NCI-H2081 (cell line): ENCODE measurements around the gene TMEM204.

ENCODE experiments used
- DNase-seq, 2 experiments: peaks; one replicate each; lab custom pipeline; 2025; lab: John Stamatoyannopoulos, UW

The TMEM204 gene

DNA sequence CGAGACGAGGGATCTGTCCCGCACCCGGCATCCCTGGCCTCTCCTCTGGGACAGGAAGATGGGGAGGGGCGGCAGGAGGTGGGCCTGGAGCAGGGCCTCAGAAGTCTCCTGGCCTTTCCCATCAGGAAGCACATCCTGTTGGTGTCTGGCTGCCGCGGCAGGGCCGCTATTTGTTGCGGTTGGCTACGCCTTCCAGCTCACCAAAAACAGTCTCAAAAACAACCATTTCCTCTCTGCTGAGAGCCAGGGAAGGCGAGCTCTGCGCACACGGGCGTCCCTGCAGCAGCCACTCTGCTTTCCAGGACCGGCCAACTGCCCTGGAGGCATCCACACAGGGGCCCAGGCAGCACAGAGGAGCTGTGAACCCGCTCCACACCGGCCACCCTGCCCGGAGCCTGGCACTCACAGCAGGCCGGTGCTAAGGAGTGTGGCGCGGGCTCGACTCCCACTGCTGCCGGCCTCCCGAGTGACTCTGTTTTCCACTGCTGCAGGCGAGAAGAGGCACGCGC lies at the start of gene TMEM204:
TMEM204 (plus strand) TSS at position 224 of the 509 bp plus-strand sequence. CDS start 610 bp downstream, outside the sequence.
- DNase-seq: no peak

DNA sequence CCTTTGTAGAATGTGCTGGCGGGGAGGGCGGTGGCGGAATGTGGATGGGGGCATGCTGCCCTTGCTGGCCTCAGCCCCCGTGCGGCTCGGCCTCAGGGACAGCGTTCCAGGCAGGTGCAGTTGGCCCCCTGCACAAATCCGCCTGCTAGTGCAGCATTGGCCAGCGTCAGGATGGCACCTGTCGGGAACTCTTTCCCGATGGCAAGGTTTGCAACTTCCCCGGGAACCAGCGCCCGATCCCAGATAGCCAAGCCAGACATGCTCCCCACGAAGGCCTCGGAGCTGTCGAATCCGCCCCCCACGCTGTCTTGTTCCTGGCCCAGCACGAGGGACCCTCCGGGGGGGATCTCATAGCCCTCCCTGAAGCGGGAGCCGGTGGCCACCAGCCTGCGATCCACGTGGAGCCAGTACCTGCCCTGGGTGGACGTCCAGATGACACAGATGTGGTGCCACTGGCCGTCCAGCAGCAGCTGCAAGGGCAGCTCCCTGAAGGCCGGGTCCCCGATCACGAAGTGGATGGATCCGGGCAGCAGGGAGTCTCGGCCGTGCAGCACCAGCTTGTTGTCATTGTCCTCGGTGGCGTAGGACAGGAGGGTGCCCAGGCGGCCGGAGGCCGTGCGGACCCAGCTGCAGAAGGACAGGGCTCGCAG lies 47.5 kb upstream of the TMEM204 start:
- DNase-seq: no peak

DNA sequence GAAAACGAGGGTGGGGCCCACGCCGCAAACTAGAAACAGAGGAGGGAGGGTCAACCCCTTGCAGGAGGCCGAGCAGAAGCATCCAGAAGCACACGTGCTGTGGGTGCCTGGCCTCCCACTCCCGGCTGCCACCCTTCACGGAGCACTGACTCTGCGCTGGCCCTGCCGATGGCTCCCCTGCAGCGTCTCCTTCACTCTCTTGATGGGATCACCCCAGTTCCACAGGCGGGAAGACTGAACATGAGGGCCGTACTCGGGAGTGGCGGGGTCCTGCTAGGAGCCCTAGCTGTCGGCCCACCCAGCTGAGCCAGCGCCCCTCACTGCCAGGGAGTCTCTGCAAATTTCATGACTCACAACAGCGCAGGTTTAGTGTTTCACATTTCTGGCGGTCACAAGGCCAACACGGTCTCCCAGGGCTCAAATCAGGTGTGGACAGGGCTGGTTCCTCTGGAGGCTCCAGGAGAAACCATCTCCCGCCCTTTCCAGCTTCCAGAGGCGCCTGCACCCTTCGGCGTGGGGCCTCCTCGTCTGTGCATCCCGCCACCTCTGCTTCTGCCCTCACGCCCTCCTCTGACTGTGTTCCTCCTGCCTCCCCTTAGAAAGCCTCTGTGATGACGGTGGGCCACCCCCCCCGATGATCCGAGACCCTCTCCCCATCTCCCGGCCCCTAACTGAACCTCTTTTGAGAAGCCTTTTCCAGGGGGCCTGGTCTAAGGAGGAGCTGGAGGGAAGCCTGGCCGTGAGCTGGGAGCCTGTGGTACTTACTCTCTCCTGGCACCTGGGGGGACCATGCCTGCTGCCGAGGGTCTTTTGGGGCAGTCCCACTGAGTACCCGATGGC lies 46.7 kb upstream of the TMEM204 start:
- DNase-seq: no peak

DNA sequence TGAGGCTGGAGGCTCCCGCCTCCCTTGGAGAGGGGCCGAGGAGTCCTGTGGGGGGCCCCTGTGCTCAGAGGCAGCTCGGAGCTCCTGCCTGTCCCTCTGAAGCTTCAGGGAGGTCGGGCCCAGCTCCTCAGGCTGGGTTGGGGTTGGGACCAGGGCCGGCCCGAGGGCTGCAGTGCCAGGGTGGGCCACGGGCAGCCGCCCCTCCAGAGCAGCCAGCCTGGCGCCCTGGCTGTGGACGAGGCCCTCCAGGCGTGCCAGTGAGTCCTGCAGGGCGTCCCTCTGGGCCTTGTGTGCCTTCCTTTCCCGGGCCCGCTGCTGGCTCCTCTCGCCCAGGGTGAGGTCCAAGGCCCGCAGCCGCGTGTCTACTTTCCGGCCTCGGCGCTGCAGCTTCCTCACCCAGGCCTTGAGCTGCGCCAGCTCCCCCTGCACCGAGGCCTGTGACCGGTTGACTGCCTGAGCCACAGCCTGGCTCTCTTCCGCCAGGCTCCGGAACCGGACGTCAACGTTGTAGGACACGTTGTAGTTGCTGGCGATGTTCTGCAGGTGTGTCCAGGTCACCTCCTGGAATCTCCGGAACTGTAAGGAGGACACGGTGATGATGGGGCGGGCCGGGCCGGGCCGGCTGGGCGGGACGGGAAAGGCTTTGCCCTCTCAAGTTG lies 45.9 kb upstream of the TMEM204 start:
- DNase-seq: no peak

DNA sequence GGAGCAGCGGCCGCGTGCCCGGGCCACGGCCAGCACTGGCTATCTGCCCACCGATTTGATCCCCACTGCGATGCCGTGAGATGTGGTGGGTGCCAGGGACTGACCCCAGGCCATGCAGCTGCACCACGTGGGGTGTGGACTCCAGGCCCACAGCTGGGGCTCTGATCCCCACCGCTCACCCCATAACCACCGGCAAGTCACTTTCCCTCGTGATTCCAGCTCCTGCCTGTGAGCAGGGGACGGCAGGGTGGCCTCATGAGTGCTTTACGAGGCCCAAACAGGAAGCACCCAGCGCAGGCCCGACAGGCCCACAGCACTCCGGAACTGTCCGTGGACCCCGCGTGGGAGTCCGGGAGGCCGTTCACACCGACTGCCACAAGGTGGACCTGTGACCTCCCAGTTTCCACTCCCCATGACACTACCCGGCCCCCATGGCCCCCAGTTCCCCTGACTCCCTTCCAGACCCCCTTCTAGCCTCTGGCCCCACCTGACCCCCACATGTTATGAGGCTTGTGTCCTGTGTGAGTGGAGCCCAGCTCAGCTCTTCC lies 45.3 kb upstream of the TMEM204 start:
- no peak for DNase-seq

DNA sequence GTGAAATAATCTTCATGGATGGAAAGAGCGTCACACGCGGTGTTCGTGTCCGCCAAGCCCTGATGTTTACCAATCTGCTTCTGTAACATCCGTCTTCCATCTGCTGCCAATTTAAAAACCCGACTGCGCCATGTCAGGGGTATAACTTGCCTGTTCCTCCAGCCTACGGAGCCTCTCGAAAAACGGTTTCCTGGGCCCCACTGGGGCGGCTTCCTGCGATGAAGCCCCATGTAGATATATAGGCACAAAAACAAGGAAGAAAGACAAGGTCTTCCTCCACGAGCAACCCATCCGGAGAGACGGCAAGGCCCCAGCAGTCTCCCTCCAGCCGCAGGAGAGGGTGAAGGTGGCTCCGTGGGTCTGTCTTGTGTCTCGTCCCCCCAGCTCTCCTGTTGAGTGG lies 44.8 kb upstream of the TMEM204 start, which contains the start of gene PTX4:
PTX4 (minus strand) TSS at position 326 of the 400 bp plus-strand sequence; CDS start at position 291, 35 bp downstream.
- DNase-seq: no peak

DNA sequence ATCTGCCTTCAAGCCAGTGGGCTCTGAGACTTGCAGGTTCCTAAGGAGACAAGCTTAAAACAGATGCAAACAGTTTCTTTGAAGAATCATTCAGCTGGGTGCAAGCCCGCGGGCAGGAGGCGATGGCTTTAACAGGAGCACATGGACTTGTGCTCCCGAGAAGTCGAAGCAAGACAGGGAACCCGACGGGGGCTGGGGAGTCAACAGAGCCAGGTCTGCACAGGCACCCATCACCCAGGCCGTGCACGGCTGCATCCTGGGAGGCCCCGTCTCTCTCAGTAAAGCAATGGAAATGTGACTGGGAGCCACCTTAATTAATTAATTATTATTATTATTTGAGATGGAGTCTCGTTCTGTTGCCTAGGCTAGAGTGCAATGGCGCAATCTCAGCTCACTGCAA lies 44.4 kb upstream of the TMEM204 start:
- no peak for DNase-seq

DNA sequence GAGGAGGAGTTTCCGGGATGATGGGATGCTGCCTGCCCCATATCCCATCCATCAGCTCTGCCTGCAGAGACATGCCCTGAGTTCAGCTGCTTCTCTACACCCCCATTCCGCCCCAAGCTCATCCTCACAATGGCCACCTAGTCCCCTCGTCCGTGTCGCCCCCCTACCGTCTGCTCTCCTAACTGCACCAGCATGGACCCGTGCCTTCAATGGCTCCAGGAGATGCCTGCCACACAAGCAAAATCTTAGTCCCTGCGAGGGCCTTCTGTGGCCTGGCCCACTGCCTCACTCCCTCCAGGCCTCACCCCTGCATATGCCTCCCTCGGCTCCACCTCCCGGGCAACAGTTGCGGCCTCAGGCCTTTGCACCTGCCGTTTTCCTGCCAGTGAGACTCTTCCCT lies 42.1 kb upstream of the TMEM204 start:
- peak in 1 of 2 experiments; percentile 10 for DNase-seq

DNA sequence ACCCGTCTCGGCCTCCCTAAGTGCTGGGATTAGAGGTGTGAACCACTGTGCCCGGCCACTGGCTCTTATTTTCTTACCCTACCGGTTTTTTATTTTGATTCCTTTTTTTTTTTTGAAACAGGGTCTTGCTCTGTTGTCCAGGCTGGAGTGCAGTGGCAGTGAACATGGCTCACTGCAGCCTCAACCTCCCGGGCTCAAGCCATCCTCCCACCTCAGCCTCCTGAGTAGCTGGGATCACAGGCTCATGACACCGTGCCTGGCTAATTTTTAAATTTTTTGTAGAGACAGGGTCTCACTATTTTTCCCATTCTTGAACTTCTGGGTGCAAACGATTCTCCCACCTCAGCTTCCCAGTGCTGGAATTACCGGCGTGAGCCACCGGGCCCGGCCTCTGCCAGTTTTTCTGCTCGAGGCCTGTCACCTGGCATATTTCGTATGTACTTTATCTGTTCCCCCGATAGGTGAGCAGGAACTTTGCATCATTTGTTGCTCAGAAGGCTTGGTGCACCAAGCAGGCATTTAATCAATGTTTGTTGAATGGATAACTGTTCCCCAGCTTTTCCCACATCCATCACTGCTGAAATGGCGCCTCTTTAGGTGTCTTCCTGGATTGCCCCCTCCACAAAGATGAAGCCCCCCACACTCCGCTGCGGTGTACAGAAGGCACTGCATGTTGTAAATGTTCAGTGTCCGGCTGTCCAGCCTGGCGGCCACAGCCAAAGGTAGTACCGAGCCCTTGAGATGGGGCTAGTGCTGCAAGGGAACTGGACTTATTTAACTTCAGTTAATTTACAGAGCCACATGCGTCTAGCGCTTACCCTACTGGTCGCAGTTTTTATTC lies 41.2 kb upstream of the TMEM204 start:
- no peak for DNase-seq

DNA sequence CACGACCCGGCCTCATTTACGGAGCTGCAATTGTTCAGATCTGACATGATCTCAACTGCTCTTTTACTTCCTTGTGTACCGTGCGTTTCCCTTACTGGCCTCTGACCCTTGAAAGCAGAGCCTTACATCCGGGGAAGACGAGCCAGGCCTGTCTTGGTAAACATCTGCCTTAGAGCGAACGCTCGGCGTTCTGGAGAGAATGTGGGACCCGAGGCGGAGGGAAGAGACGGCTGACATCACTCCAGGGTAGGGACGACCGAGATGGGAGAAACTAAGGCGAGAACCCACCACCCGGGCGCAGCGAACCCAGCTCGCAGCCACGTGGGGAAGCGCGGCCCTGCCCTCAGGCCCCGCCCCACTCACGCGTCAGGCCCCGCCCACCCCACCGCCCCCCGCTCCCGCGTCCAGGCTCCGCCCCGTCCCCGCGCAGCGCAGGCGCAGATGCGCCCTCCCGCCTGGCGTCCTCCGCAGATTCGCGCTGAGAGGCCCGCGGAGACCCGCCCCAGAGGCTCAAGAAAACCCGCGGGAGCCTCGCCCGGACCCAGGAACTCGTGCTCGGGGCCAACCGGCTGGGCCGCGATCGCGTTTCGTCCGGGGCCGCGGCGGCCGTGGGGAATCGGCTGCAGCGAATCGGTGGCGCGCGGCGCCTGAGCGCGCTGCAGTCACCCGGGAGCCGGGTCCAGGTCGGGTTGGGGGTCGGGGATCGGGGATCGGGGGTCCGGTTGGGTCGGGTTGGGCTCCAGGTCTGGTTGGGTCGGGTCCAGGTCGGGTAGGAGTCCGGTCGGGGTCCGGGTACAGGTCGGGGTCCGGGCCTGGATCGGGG lies 40.3 kb upstream of the TMEM204 start, which contains the start of gene TELO2:
TELO2 (plus strand) TSS at position 438 of the 823 bp plus-strand sequence. CDS start 922 bp downstream, outside the sequence.
- peak; percentile 66 to 76 for DNase-seq

DNA sequence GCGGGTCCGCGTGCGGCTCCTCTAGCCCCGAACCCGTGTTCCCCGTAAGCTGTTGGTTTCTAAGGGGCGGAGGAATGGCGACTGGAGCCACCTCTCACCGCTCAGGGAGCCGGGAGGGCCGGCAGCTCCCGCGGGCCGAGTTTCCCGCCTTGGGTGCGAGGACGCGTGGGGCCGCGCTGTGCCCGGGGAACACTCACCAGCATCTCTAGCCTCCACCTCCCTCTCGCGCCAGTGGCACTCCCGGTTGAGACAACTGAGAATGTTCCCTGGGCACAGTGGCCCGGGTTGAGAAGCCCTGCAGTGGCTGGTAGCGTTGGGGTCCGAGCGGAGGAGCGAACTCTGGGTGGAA lies 39.7 kb upstream of the TMEM204 start:
- no peak for DNase-seq

DNA sequence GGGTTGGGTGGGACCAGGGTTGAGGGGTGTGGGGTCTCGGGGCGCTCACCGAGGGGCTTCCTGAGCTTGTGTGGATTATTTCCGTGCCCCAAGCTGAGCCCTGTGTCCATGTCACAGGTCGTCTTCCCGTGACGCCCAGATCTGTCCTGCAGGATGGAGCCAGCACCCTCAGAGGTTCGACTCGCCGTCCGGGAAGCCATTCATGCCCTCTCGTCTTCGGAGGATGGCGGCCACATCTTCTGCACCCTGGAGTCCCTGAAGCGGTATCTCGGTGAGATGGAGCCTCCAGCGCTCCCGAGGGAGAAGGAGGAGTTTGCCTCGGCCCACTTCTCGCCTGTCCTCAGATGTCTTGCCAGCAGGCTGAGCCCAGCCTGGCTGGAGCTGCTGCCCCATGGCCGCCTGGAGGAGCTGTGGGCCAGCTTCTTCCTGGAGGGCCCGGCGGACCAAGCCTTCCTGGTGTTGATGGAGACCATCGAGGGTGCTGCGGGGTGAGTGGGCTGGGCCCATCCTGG lies 39.3 kb upstream of the TMEM204 start:
- peak; percentile 19 to 24 for DNase-seq

DNA sequence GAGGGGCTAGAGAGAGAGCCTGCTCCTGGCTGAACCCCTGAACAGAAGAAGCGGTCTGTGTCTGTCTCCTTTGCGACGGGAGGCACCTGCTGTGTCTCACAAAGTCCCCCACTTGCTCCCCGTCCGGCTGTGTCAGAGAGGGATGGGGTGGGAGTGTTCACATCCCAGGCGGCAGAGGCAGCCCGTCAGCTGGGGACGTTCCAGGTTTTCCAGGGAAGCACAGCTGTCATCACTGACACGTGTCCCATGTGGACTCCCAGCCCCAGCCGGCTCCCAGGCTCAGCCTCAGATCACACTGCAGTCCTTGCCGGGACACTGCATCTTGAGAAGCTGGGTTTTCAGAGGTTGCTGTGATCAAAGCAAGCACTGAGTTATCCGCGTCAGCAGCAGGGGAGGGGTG lies 38.8 kb upstream of the TMEM204 start:
- DNase-seq: no peak

DNA sequence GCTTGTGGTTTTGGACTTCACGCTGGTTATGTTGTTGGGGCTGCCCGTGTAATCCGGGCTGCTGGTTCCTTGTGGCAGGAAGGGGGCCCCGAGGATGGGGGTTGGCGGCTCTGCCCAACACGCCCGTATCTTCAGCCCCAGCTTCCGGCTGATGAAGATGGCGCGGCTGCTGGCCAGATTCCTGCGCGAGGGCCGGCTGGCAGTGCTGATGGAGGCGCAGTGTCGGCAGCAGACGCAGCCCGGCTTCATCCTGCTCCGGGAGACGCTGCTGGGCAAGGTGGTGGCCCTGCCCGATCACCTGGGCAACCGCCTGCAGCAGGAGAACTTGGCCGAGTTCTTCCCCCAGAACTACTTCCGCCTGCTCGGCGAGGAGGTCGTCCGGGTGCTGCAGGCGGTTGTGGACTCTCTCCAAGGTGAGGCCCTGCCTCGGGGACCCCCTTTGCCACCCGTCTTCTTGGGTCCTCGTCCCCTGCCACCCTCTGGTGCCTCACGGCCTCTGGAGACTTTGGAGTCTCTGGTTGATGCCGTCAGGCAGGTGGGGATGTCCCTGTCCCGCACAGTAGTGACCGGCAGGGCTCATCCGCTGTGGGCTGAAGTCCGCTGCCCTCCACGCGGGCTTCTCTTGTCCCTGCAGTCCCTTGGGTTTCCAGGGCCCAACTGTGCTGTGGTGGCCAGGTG lies 38.1 kb upstream of the TMEM204 start:
- no peak for DNase-seq

DNA sequence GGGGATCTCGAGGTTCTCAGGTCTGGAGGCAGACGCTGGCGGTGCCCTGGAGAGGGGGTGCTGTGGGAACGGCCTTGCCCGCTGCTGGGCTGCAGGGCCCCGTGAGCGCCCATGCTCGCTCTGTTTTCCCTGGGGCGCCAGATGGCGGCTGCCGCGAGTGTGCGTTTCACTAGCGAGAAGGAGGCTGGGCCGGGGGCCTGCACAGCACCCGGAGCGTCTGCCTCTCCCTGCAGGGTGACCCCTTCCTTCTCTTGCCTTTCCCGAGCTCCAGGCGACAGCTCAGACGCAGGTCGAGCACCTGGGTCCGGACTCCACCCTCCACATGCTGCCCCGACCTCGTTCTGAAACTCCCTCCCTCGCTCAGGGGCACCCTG lies 37.6 kb upstream of the TMEM204 start:
- no peak for DNase-seq

DNA sequence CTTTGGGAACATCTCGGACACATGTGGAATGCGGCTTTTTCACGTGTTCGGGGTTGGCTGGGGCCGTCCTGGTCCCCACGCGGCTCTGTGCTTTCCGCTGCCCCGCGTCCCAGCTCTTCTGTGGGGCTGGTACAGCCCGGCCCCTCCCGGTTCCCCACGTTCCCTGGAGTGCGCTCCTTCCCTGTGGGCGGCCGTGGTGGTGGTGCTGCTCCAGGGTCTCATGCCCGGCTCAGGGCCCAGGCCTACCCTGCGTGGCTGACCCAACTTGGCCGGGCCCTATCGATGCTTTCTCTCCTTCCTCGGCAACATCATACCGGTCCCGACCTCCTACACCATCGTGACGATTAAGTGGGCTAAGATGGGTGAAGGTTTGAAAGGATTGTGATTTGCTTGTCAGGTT lies 37.0 kb upstream of the TMEM204 start:
- no peak for DNase-seq

DNA sequence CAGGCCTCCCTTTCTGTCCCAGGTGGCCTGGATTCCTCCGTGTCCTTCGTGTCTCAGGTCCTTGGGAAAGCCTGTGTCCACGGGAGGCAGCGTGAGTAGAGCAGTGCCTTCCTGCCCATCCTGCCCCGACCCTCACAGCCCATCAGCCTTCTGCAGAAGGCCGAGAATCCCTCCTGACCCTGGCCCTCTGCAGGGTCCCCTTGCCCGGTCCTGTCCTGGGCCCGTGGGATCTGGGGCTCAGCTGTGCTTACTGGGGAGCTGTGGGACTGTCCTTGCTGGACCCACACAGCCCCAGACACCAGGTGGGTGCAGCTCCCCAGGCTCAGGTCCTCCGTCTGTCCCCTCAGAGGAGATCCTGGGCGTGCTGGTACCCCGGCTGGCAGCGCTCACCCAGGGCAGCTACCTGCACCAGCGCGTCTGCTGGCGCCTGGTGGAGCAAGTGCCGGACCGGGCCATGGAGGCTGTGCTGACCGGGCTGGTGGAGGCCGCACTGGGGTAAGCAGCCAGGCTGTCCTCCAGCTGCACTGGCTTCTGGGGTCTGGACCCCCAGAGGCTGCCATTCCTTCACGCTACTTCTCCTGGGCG lies 36.4 kb upstream of the TMEM204 start:
- DNase-seq: no peak

DNA sequence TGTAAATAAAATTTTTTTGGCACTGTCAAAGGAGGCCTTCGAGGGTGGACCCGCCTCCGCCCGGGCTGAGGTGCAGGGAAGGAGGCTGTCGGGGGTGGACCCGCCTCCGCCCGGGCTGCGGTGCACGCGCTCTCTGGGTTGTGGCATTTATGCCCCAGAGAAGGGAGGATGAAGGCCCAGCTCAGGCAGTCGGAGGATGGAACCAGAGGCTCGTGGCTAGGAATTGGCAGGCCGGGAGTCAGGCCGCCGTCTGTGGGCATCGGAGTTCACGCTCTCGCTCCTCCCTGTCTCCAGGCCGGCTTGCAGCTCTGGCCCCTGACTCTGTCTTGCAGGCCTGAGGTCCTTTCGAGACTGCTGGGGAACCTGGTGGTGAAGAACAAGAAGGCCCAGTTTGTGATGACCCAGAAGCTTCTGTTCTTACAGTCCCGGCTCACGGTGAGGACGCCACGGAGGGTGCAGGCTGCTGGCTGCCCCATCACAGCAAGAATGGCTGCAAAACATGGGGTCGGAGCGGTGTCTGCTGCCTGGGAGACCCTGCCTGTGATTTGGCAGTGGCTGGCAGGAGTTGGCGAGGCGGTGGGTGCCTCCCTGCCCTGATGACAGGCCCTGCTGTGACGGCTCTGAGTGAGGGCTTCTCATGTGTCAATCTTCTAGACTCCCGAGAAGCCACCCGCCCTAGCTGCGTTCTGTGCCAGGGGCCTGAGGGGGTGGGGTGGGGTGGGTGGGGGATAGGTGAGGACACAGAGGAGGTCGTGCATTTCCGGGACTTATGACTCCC lies 34.4 kb upstream of the TMEM204 start:
- no peak for DNase-seq
